Measurements from ENCODE around the gene UCK2.
"Not testable (repeated sequence)": the region's sequence is repeated elsewhere in the genome, so short reads cannot be mapped to it uniquely, and the experiment has no call there.

DNA sequence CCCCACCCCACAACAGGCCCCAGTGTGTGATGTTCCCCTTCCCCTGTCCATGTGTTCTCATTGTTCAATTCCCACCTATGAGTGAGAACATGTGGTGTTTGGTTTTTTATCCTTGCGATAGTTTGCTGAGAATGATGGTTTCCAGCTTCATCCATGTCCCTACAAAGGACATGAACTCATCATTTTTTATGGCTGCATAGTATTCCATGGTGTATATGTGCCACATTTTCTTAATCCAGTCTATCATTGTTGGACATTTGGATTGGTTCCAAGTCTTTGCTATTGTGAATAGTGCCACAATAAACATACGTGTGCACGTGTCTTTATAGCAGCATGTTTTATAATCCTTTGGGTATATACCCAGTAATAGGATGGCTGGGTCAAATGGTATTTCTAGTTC lies 49.2 kb upstream of the UCK2 start:
- TF ChIP-seq, protein P1, sequence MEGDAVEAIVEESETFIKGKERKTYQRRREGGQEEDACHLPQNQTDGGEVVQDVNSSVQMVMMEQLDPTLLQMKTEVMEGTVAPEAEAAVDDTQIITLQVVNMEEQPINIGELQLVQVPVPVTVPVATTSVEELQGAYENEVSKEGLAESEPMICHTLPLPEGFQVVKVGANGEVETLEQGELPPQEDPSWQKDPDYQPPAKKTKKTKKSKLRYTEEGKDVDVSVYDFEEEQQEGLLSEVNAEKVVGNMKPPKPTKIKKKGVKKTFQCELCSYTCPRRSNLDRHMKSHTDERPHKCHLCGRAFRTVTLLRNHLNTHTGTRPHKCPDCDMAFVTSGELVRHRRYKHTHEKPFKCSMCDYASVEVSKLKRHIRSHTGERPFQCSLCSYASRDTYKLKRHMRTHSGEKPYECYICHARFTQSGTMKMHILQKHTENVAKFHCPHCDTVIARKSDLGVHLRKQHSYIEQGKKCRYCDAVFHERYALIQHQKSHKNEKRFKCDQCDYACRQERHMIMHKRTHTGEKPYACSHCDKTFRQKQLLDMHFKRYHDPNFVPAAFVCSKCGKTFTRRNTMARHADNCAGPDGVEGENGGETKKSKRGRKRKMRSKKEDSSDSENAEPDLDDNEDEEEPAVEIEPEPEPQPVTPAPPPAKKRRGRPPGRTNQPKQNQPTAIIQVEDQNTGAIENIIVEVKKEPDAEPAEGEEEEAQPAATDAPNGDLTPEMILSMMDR (IDR thresholded peaks at IDR 0.05; ENCODE audit: low read length), result not testable (repeated sequence)
- TF ChIP-seq EZH2 (IDR thresholded peaks at IDR 0.05; ENCODE audit: borderline replicate concordance, low read length), result not testable (repeated sequence)
